NCI-H748 (cell line): ENCODE data around the gene AHDC1.

ENCODE experiments used
- DNase-seq: peaks from one replicate; lab custom pipeline; 2025; ENCODE audit not compliant: unreplicated experiment; lab: John Stamatoyannopoulos, UW

AHDC1 gene

DNA sequence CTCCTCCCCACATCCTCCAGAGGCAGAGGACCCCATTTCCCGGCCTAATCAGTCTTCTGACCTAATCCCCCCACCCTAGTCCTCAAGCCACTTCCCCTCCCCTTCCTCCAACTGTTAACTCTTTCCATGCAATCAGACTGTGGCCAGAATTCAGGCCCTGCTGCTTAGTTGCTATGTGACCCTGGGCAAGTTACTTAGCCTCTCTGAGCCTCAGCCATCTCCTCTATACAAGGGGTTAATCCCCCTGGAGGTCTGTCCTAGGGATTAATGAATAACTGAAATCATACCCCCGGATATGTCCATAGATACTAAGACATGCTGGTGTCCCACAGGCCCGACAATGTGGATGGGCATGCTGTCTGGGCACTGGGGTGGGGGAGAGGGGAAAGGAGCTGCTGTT, 18.3 kb downstream of the AHDC1 start:
- no peak for DNase-seq

DNA sequence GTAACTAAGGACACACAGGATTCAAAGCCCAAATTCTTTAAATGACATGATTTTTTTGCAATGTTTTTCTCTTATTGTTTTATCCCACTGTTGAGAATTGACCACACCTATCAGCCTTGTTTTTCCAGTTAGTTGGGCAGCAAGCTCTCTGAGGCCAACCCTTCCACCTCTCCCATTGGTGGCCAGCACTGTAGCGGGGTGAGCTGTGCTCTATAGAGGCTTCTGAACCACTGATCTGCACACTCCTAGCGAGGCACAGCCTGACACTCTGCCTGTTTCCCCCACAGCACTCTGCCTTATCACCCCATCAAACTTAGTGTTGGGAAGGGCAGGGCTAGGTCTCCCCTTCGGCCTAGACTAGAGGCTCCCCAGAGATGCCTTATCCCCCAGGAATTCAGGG, 19.5 kb downstream of the AHDC1 start:
- no peak for DNase-seq

DNA sequence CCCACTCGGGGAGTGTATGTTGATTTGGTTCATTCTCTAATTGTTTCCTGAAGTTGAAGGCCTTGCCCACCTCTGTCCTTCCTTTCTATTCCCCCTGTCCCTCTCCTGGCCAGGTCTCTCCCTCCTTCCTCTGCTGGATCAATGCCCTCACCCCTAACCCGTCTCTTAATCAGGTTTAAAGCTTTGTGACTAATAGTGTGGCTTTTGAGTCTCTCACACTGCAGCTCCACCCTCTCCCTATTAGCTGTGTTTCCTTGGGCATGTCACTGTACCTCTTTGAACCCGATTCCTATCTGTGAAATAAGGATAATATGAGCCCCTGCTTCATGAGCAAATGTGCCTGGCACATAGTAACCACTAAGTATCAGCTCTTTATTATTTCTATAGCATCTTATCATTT, 20.5 kb downstream of the AHDC1 start:
- DNase-seq, result no peak

DNA sequence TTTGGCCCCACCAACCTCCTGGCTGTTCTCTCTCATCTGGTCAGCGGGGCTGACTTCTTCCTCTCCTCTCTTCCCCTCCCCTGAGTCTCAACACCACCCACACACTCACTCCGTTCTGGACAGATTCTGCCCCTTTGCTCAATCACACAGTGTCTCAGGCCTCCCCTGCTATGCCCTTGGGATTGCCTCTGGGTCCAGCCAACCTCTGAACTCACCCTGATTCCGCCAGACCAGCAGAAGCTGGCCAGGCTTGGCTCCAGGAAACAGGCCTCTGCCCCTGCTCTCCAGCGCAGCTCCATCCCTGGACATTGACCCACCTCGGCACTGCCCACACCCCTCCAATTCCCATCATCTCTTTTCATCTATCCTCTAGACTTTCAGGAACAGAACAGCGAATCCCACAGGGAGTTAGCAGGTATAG, 22.1 kb downstream of the AHDC1 start:
- no peak for DNase-seq

DNA sequence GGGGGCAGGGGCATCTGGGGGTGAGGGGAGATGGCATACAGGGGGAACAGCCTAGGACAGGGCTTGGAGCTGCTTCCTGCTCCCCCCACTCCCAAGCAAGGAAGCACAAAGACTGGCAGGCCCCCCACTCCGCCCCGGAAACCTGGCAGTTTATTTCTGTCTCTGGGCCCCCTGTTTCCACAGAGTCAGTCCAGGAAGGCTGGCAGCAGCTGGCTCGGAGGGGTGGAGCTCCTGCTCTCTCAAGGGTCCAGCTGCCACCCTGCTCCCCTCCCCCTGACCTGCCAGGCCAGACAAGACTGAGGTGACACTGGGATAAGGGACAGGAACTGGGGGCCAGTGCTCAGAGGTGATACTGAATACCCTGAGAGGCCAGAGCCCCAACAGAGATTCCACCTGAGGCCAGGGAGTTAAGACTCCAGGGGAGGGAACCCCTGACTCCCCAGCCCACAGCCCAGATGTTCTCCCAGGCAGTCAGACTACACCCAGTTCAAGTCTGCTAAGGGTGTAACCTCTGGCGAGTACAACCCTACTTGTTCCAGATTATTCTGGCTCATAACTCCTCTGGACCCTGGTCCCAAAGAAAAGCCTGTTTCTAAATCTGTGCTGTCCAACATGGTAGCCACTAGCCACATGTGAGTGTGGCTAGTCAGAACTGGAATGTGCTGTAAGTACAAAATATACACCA, 26.3 kb downstream of the AHDC1 start:
- no peak for DNase-seq

DNA sequence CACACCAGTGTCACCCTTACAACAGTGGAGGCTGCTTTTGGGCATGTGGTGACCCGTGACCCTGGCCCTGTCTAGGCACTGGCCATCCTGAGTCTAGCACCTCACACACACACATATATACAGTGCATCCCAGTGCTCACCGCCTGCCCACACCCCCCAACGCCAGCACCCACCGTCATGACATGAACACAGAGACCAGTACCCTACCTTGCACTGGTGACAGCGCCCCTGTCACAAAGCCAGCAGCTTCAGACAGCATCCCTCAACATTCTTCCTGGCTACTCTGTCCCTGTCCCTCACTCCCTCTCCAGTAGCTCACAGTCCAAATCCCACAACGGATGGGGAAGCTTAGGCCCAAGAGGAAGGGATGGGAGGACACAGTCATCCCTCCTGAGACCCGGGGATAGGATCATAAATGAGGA, 27.1 kb downstream of the AHDC1 start:
- DNase-seq, result no peak

DNA sequence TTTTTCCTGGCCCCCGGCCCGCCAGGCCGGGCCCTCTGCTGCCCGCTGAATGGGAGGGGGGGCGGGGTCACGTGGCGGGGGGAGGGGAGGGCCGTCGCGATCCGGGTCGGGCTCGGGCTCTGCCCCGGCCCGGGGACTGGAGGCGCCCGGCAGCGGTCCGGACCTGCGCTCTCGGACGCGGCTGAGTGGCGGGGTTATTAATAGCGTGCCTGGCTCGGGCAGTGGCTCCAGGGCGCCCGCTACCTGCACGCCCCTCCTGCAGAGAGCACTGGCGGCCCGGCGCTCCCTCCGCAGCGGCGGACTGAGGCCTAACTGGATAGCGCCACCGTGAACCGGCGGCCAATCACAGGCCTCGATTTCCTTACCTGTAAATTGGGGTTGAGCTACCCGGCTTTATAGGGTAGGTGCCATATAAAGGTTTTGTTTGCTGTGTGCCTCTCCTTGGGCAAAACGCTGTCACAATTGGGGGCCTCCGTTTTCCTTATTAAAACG, 28.1 kb downstream of the AHDC1 start:
- DNase-seq, result no peak

DNA sequence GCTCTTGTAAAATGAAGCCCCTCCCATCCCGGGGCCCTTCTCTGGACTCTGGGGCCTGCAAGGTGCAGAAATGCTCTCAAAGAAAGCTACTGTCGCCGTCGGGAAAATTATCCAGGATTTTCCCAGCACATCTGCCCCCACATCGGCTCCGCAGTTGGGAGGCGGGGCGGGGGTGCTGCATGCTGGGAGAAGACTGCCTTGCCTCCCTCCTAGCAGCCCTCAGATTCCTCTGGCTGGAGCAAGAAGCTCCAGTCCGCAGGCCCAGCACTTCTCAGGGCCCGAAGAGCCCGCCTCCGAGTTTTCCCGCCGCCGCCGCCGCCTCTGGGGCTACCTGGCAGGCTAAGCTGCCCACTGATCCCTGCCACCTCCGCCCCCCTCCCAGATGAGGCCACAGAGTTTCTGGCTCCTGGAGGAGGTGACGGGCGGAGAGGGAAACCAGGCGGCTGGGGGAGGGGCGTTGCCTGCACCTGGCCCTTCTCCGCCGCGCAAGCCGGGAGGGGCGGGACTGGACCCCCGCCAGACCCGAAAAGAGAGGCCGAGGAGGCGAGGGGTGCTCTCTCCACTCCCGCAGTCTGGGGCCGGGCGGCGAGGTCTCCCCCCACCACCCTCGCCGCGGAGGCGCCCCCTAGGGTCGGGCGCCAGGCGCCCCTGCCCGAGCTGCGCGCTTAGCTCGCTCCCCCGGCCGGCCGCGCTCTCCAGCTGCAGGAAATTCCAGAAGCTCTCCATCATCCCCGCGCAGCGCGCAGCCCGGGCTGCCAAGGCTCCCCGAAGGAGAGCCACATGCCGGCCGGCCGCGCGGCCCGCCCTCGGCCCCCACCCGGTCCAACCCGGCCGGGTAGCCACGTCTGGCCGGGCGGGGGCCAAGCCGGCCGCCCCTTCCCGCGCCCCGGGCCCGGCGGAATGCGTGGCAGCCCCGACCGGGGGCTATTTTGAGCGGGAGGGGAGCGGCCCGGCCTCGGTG, 28.8 kb downstream of the AHDC1 start:
- DNase-seq, result peak; percentile 57

DNA sequence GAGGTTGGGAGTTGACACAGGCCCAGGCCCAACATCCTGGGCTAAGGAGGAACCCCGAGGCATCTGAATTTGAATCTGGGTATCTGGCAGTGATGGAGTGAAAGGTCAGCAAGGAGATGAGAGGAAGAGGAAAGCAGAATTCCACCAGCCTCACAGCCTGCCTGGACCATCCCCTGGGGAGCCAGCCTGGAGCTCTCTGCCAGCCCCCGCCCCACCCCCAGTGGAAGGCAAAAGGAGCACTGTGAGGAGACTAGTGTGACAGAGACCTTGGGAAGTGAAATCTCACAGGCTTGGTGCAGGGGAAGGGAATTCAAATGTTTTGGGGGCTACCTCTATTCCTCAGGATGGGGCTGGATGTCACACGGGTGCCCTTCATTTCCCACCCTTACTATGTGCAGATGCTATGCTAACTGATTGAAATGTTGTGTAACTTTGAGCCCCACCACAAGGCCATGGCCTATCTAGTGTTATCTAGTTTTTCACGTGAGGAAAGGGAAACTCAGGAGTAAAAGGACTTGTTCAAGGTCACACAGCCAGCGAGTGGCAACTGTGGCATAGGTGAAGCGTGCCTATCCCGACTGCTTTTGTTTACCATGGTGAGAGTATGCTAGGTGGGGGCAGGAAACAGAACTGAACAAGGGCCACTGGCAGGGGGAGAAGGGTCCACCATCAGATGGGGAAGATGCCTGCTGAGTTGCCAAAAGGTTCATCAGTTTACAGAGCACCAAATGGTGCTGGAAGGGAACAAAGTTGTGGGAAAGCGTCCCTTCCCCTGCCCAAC, 29.8 kb downstream of the AHDC1 start:
- DNase-seq, result no peak

DNA sequence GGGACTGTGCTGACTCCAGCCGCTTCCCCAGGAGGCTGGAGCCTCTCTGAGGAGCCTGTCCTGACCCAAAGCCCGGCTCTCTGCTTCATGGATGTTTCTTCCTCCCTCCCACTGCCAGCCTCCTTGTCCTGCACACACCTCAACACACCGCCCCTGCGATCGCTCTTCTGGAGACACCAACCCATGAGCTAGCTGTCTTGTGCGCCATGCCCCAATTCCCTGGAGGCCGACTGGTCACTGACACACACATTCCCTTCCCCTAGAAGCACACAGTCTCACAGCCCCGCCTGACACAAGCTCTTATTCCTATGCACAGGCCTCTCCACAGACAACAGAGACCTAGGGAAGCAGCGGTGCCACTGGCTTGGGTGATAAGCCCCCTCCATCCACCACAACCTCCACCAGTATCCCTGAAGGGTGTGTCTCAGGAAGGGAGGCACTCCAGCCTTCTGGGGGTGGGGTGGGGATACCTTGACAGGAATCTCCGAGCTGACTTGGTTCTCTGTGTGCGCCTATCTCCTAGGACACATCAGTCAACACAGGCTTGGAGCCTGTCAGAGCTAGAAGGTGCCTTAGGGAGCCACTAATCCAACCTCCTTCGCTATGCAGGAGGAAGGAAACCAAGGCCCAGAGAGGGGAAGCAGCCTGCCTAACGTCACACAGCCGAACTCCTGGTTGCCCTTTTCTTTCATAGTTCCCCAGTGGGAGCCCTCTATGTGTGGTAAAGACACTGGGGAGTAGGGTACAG, 31.1 kb downstream of the AHDC1 start:
- no peak for DNase-seq

DNA sequence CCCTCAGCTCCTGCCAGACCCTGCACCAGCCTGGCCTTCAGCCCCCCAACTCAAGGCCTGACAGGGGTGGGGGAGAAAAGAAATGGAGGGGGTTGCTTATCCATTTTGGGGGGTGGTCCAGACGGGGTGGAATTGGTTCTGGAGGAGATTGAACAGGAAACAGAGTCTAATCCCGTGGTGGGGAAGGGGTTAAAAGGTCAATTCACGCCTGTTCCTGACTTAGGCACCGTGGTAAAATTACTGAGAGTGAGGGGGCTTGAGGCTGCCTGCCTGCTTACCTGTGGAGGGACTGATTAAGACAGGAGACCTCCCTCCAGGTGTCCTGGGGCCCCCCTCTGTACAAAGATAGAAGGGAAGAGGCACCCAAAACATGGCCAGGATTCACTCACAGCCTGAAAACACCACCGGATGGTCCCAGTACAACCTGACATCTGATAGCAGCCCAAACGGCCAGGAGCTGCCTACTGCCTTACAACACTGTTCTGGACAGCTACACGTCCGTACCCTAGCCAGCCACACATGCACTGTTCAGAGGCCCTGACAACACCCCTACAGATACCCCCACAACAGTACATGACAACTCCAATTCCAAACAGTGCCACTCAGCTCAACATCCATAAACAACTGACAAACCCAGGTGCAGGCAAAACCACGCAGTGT, 31.8 kb downstream of the AHDC1 start:
- DNase-seq, result no peak

DNA sequence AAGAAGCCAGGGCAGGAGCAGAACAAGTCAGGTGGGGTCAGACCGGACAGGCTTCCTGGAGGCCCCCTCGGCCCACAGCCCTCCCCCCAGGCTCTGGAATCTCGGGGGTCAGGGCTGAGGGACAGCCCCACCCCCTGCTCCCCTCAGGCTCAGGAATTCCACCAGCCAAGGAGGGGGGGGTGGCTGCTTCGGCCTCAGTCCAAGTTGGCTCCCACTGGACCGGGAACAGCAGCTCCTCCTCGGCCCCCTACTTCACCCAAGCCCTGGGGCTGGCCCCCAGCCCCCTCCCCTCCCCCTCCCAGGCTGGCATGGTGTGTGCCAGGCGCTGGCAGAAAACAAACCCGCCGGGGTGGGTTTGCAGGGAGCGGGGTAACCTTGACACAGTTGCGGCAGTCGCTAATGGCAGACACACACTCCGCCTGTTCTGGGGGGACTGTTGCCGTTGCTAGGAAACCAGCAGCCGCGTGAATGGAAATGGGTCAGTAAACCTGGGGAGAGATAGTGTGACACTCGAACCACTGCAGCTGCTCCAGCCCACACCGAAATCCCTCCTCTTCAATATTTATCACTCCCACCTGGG, 32.4 kb downstream of the AHDC1 start:
- peak; percentile 17 for DNase-seq

DNA sequence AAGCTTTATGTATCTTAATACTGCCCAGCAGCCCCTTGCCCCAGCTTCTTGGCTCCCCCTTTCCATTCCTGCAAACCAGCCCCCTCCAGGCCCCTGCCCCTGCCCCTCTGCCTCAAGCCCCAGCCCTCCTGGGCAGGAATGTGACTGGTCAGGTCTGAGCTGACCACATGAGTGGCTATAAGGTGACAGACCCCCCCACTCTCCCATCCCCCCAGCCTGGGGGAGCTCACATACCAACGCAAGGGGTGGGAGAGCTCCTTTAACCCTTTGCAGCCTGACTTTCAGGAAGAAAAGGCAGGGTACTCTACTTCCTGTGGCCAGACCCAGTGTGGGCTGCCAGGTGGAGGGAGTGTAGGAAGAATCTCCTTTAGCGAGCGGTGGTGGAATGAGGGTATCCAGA, 33.2 kb downstream of the AHDC1 start:
- no peak for DNase-seq

DNA sequence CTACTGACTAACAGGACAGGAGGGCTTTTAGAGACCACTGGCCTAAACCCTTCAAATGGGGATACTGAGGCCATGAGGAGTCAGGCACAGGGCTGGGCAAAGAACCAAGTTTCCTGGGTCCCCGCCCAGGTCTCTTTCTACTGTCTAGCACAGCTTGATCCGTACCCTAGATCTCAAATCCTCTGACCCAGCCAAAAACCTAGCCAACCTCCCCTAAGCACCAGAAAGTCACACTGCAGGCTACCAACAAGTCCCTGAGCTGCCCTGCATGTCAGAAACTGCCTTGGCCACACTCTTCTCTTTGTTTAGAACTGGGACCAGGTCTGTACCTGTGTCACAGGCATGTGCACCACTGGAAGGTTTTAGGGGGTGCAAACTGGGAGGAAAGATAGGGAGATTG, 33.6 kb downstream of the AHDC1 start:
- DNase-seq, result no peak

DNA sequence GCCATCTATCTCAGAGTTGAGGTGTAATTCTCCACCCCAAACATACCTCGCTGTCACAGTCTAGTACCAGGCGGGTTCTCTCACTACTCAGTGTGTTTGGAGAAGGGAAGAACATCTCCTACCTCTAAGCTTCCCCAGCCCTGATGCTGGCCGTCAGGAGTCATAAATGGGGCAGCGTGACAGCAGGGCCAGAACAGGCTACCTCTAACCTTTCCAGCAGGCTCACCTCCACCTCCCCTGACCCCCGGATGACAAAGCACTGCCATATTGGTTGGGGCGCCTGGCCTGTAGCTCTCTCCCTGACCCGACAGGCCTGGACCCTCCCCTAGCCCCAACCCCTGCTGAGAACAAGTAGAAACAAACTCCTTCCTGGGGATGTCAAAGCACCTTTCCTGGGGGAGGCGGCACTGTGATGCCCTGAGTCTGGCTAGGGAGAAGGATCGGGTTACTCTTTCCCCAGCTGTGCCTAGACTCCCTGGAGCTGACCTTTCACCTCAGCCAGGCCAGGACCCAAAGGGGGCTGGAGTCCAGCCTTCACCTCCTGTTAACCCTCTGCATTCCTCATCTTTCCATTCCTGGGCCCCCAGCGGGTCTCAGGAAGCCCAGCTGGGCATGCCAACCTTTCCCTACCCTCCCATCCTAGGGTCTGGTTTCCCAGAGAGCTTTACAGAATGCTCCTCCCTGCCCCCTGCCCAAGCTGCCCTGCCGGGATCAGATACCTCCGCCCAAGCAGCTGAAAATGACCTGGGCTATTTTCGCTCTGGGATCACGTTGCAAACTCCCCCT, 34.2 kb downstream of the AHDC1 start:
- no peak for DNase-seq

DNA sequence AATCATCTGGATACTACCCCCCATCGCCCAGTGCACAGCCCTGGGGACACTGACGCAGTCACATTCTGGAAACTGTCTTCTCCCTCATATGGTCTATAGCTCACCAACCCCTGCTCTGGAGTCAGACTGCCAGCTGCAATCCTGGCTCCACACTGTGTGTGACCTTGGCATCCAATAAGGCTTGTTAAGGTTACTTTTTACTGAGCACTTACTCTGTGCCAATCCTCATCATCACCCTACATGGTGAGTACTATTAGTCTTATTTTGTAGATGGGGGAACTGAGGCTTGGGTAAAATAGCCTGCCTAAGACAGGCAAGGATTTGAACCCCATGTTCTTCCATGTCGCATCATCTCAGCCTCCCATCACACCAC, 34.9 kb downstream of the AHDC1 start:
- no peak for DNase-seq

DNA sequence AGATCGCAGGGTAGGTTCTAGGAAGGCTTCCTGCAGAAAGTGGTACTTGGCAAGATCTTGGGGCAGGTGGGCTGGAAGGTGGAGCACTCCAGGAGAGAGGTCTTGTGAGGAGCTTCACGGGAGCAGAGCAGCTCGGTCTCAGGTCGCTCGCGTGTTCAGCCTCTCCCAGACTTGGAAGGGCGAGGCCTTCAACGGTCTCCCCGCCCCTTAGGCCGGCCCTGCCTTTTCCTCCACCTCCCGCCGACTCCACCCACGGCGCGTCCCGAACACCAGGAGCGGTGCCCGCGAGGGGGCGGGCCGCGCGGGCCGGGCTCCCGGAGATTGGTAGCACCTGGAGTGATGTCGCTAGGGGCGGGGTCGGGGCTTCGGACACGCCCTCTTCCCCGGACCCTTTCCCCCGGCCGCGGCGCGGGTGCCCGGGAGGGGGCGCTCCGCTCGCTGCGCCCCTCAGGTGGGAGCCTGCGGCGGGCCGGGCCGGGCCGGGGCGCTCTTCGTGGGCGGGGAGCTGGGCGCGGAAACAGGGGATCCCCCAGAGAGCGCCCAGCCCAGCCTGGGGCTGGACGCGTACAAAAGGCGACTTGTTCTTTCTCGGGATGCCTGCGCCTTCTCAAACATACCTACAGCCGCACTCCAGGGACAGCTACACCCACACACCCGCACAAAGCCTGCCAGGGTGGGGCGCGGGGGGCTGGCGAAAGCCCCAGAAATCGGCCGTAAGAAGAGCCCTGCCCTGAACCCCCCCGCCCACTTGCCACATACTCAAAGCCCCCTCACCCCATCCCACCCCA, 35.5 kb downstream of the AHDC1 start:
- DNase-seq, result peak; percentile 94

DNA sequence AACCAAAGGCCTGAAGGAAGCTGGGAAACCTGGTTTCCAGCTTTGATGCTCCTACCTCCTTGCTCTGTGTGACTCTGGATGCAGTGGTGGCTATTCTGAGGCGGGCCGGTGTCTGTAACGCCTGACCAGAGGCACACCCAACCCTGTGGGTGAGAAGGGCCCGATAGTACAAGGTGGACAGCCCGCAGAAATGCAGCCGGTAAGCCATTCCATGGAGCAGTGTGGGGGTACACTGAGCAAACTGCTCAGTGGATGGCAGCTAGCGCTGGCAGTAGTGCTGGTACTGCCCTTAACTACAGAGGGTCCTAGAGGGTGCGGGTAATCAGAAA, 36.0 kb downstream of the AHDC1 start:
- DNase-seq, result no peak
